ENCODE data around the gene OTX1.

DNA sequence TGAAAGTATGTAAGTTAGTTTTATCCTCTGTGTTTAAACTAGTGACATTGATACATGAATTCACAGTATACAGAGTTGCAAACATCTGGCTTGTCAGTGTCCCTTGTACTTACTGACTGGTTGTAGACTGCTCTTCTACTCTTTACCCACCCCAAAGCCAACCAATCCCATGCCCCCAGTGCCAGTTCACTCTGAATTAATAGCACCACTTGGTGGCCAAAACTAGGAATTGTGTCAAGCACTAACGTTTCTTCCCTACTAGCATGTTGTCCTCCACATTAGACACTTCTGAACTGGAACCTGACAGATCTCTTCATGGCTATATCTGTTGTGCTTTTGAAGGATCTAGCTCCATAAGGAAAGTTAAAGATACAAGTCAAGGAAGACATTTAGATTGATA, 27.2 kb upstream of the OTX1 start:
- TF ChIP-seq CTCF (IDR thresholded peaks at IDR 0.05): no peak
- TF ChIP-seq EP300 (IDR thresholded peaks at IDR 0.05; ENCODE audit: low read depth): no peak
- no peak for TF ChIP-seq POLR2AphosphoS5 (IDR thresholded peaks at IDR 0.05)
- TF ChIP-seq POLR2A (IDR thresholded peaks at IDR 0.05): no peak
